T-helper 1 cell (primary cell): Measurements from ENCODE around the gene AFDN.

ENCODE experiments used
- DNase-seq, 5 donors: peaks; one replicate each; pipeline ENCODE4 v3.0.0-alpha.2; 2012 to 2020

Gene AFDN

DNA sequence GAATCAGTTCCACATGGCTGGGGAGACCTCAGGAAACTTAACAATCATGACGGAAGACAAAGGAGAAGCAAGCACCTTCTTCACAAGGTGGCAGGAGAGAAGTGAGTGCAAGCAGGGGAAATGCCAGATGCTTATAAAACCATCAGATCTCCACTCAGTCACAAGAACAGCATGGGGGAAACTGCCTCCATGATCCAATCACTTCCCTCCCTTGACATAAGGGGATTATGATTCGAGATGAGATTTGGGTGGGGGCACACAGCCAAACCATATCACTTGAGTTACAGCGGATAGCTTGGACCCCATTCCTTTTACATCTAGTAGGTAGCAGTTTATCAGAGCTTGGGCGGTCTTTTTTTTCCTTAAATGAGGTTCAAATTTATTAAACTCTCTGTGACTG lies 19.1 kb downstream of the AFDN start:
- no peak for DNase-seq

DNA sequence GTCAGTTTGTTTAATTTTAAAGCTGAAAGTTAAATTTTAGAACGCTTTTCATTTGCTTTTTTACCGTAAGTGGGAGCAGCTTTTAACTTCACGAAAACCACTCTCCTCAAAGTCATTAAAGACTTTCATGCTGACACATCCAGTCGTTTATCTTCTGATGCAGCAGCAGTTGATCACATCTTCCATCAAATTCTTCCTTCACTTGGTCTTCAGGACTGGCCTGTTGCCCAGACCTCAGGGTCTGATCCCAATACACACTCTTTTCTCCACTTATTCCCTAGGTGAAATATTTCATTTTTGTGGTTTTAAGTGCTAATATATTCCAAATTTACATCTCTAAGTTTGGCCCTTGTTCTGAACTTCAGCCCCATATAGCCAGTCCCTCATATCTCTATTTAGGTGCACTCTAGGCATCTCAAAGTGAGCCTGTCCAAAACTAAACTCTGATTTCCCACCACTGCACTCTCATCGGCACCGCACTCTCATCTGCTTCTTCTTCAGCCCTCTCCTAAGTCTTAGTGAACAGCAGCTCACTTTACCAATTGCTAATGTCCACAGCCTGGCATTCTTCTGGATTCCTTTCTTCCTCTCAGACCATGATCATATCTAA lies 20.4 kb downstream of the AFDN start:
- DNase-seq = no peak

DNA sequence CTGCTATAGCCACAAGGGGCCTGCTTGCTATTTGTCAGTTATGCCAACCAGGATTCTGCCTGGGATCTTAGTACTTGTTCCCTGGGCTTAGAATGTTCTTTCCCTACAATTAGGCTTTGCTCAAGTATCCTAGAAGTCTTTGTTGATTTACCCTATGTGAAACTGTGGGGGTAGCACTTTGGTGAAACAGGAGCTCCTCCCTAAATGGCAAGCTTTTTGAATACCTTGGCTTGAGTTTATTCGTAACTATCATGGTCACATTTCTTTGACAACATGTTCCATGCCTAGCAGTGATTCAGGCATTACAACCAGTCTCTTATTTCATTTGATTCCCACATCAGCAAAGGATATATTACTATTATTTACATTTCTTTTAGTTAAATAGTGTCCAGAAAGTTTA lies 21.2 kb downstream of the AFDN start:
- no peak for DNase-seq

DNA sequence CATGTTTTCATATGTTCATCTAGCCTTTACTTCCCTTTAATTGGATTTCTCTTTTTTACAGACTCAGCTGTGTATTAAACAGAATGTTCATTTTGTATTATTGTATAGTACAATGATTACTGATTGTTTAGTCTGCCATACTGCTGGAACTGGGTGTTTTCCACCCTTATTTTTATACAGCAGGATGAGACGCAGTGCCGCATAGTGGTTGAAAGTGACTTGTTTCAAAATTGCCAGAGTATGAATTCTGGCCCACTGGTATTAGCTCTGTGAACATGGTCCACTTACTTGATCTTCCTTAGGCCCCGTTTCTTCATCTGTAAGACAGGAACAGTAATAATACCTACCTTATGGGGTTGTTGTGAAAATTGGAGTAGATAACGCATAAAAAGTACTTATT lies 22.1 kb downstream of the AFDN start:
- DNase-seq = no peak

DNA sequence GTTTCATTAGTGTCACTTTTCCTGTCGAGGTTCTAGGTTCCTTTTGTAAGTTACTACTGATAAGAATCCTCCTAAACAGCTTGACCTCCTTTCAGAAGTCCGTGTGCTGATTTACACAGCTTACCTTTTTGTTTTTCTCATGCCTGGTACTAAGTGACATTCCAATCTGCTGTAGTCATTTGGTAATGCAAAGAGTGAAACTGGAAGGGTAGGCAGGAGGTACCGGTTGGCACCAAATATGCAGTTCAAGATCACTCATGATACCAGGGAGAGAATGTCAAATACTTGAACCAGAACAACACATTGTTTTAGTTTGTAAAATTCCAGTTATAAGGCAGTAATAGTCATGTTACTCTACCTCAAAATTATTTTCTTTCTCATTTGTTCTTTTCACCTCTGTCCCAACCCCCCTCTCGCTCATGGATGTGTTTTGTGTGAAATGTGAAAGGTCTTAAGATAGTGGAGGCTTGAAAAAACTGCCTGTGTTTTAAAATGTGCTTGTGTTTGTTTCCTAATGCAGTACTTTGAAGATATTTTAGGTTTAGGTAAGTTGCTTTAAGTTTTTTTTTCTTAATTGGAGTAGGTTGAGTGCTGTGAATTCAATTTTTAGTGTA lies 23.2 kb downstream of the AFDN start:
- DNase-seq = no peak

DNA sequence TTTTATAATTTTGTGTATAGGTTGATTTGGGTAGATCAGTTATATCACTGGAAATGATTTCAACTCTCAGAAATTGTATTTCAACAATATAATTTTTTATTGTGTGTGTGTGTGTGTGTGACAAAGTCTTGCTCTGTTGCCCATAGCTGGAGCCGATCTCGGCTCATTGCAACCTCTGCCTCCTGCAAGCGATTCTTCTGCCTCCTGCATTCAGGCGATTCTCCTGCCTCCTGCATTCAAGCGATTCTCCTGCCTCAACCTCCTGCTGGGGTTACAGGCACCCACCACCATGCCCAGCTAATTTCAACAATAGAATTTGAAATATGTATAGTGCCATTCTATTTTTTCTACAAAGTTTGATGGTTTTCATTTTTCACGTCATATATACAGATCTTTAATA lies 24.1 kb downstream of the AFDN start:
- no peak for DNase-seq

DNA sequence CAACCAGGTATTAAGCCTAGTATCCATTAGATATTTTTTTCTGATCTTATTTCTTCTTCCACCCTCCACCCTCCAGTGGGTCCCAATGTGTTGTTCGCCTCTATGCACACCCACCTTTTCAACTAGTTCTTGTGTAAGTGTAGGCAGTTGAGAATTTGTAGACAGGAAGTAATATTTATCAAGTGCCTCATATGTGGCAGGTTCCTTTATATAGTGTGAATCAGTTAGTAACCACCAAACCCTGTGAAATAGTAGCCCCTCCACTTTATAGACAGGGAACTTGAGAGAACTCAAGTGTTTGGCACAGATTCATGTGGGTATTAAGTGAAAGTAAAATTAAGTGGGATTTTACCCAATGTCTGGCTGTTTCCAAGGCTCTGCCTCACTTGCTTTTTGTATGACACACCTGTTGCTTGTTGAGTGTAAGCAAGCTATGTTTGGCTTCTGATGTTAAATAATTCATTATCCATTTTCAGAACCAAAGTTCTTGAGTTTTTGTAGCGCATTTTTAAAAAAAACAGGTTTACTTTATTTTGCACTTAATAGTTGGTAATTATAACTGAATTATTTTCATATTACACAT lies 24.8 kb downstream of the AFDN start:
- no peak for DNase-seq

DNA sequence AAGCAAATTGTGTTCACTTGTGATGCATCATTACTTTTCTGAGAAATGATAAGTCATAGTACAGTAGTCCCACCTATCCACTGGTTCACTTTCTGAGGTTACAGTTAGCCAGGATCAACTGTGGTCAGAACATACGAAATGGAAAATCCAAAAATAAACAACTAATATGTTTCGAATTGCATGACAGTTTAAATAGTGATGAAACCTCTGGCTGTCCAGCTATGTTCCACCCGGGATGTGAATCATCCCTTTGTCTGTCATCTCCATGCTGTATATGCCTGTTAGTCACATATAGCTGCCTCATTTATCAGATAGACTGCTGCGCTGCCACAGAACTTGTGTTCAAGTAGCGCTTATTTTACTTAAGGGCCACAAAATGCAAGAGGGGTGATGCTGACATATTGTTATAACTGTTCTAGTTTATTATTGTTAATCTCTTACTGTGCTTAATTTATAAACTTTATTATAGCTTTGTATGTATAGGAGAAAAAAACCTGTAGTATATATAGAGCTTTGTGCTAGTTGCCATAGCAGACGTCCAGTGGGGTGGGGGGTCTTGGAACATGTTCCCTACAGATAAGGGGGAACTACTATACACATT lies 29.2 kb downstream of the AFDN start:
- DNase-seq = peak in 1 of 5 donors; percentile 23

- no peak for DNase-seq
Observed at GRCh38 chr6:167856474-167856873, 29.8 kb downstream of the AFDN start.

DNA sequence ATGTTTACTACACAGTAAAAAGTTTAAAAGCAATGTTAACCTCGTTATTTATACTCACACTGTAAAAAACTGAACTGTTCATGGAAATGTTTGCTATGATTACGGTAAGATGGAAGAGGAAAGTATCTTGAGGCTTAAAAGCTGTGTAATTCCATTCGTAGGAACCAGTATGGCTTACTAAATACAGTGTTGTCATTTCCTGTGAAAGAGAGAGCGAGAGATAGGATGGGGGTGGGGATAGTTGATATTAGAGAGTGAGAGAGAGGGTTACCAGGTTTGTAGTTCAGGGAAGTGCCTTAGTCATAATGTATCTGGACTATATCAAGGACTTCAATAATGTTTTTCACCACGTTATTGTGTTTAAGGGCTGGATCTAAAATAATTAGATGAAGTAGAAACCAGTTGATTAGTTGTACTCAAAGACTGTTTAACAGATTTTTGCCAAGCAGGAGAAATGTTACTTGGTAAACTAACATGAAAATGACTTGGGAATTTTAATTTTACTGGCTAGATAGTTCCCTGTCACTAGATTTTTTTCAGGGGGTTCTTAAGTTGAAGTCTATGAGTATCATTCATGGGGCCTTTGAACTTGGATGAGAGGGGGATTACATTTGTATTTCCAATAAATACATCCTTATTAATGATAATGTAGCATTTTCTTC lies 30.4 kb downstream of the AFDN start:
- peak in 1 of 5 donors; percentile 56 for DNase-seq

- no peak for DNase-seq
Observed at GRCh38 chr6:167858086-167858591, 31.4 kb downstream of the AFDN start.

GRCh38 chr6:167858842-167859664 lies 32.3 kb downstream of the AFDN start:
- no peak for DNase-seq

DNA sequence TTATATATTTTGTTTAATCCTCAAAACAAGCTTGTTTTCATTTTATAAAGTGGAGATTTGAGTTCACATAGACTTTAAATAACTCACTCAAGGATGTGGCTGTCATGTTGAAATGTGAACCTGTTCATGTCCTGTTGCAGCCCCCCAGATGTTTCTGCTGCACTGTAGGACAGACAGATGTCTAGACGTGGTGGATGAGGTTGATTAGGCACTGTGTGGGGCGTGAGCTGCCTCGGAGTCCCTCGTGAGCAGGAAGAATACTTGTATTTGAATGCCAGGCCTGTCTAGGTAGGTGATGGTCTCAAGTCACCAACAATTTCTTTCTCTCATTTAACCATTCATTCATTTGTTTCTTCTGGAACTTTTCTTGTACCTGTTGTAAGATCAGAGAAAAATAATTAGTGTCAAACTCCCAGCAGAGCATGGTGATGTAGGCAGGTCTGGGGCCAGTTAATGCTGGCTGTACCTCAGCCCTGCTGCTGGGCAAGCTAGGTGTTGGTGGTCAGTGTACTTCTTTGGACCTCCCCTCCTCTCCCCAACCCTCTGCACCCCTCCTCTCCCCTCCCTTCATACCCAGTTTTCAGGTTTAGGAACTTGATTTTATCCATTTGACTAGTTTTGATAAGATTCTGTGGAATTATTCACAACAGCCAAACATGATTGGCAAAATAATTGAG lies 34.0 kb downstream of the AFDN start:
- DNase-seq = no peak

DNA sequence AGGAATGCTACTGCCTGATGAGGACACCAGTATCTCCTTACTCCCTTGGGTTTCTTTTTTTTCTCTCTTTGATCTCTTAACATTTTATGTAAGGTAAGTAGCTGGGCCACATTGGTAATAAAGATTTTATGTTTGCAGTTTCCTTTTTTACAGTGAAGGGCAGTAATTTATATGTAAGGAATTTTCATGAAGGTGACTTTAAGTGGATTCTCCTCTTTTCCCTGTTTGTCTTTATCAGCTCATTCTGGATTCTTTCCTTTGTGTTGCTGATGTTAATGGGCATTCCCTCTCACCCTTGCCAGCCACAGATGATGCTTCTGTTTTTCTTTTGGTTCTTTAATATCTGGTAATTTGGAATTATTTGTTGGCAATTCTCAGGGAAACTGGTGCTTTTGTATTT lies 34.7 kb downstream of the AFDN start:
- DNase-seq = no peak

- no peak for DNase-seq
Observed at GRCh38 chr6:167863897-167864296, 37.2 kb downstream of the AFDN start.

GRCh38 chr6:167866642-167867041 lies 39.9 kb downstream of the AFDN start:
- no peak for DNase-seq

DNA sequence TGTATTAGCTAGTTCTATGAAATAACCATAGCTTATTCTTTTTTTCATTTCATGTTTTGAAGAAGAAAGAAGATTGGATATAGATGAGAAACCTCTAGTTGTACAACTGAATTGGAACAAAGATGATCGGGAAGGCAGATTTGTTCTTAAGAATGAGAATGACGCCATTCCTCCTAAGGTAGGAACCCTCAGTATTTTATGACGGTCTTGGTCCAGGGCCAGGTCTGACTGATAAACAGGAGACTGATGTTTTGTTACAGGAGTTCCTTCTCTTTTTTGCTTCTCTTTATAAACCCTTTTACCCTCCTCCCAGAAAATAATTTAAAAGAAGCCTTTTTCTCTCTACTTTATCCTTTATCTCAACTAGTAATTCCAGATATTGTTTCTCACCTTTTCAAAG lies 43.6 kb downstream of the AFDN start:
- no peak for DNase-seq

GRCh38 chr6:167872538-167873210 lies 46.0 kb downstream of the AFDN start:
- DNase-seq = no peak

GRCh38 chr6:167877994-167878779 lies 51.5 kb downstream of the AFDN start:
- no peak for DNase-seq

DNA sequence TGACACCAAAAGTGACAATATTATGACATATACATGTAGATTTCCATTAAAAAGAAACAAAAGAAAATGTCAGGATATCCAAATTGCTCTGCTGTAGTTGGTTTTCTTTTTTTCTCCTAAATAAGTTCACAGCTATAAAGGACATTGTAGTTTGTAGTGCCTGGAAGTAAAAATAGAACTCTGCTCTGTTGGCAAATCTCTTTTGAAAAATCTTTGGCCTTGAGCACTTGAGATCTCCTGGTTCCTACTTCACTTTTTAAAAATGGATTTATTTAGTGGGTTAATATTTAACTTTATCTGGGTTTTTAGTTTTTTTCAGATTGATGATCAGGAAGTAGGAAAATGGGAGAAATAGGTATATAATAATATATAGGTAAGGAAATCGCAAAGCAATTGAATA lies 52.9 kb downstream of the AFDN start:
- DNase-seq = no peak

- DNase-seq = no peak
Observed at GRCh38 chr6:167881327-167881726, 54.6 kb downstream of the AFDN start.
